ENCODE results near the gene ADK. TPM values are rescaled to one million over a fixed set of nuclear protein-coding genes. Genes with fewer than 3 reads are reported as not detected.

Gene ADK
- total RNA-seq, 1 experiment from 2014 or later = 26.8 TPM

- Histone ChIP-seq H3K23me2 (ENCODE audit: insufficient read length, low read depth, low read length, poor library complexity, severe bottlenecking) (peaks cover 7% of the 10 kb centered on the region), H2BK120ac (ENCODE audit: low read depth, low read length, poor library complexity, severe bottlenecking) (no peak overlapping the region), H3K56ac (ENCODE audit: insufficient read length, low read depth, low read length) (no peak overlapping the region), H4K5ac (ENCODE audit: insufficient read length, low read depth, low read length) (no peak overlapping the region), H3K79me2 (ENCODE audit: insufficient read depth, low read length) (peaks cover 2% of the 10 kb centered on the region; the same call in 1 of the 2 replicates), H2BK12ac (ENCODE audit: insufficient read length, low read depth, low read length) (no peak overlapping the region), H2BK15ac (ENCODE audit: low read depth, low read length) (no peak overlapping the region), H3K79me1 (ENCODE audit: insufficient read depth, low read depth, low read length, poor library complexity, severe bottlenecking) (peaks cover 6% of the 10 kb centered on the region), H2BK20ac (ENCODE audit: low read depth, low read length, poor library complexity, severe bottlenecking) (no peak overlapping the region), H3K14ac (ENCODE audit: insufficient read depth, low read length) (no peak overlapping the region), H2AK5ac (ENCODE audit: insufficient read length, low read length) (no peak overlapping the region), H4K91ac (ENCODE audit: insufficient read length, low read depth, low read length) (no peak overlapping the region), H3K9ac (ENCODE audit: extremely low read depth, insufficient read length, low read length) (no peak overlapping the region), H4K8ac (replicated peaks; ENCODE audit: insufficient read length, low read depth, low read length) (no peak overlapping the region), H3K27ac (ENCODE audit: insufficient read length, low read depth, low read length) (no peak overlapping the region), H4K20me1 (ENCODE audit: control insufficient read depth, insufficient read depth, insufficient read length) (no peaks in the 10 kb centered on the region), H3T11ph (ENCODE audit: low read length) (no peak overlapping the region), H2AFZ (ENCODE audit: low read length) (no peak overlapping the region), H3K9me3 (ENCODE audit: control insufficient read depth, low read depth, low read length) (no peaks in the 10 kb centered on the region), H3K27me3 (ENCODE audit: insufficient read depth, low read length) (no peaks in the 10 kb centered on the region), H3K23ac (ENCODE audit: insufficient read length, low read depth, low read length) (no peak overlapping the region), H3K4ac (ENCODE audit: low read depth, low read length) (no peak overlapping the region), H3K4me2 (ENCODE audit: insufficient read depth, insufficient read length, low read length) (peak overlapping the region; percentile 11), H3K18ac (ENCODE audit: insufficient read length, low read depth, low read length) (no peak overlapping the region), H2BK5ac (ENCODE audit: insufficient read length, low read length) (no peak overlapping the region), H3K4me1 (ENCODE audit: insufficient read depth, low read length) (peaks cover 7% of the 10 kb centered on the region)
- no peaks in the 10 kb centered on the region for H3K27me3 Mint-ChIP-seq (ENCODE audit: low read depth)
- no peak for DNase-seq
- H3K4me1 Mint-ChIP-seq = peaks cover 32 to 39% of the 10 kb centered on the region in 2 experiments
- peak overlapping the region in 1 of 3 experiments; percentile 44; a peak in 1 of 7 replicates for H3K27ac Mint-ChIP-seq
- H3K36me3 Mint-ChIP-seq (ENCODE audit: insufficient read depth in 1 of 3, low read depth in 3 of 3) = peaks cover 0 to 3% (median 0%) of the 10 kb centered on the region in 3 experiments; a peak in 2 of 7 replicates
- WGBS (ENCODE audit: extremely low coverage, insufficient read length, low lambda C conversion rate) = no CpG with 5 or more reads among the region's 2 CpGs
- no peak for TF ChIP-seq CTCF (conservative IDR thresholded peaks at IDR 0.05)
- H3K4me3 Mint-ChIP-seq = no peak overlapping the region
- H3K9me3 Mint-ChIP-seq = no peaks in the 10 kb centered on the region
Measured at GRCh38 chr10:74179111-74179710, 28.2 kb downstream of the ADK start.
